Astrocyte (in vitro differentiated cells and primary cell): ENCODE measurements around the gene KRTAP5-6. TPM values are rescaled to one million over a fixed set of nuclear protein-coding genes. Genes with fewer than 3 reads are reported as not detected.

Source experiments
- DNase-seq: peaks from one replicate; pipeline ENCODE4 v3.0.0-alpha.2; 2010; ENCODE audit warnings: low read depth
- FAIRE-seq: peaks from 2 replicates; lab custom pipeline; 2011; peaks lifted over from hg19 to GRCh38; lab: Jason Lieb, UNC
- H2AFZ ChIP-seq: 2 replicates; pipeline ENCODE4 v1.6.0; 2012; ENCODE audit warnings: low read depth, low read length, inconsistent platforms
- H3K27ac ChIP-seq: 2 replicates; pipeline ENCODE4 v1.5.1; 2011; ENCODE audit warnings: low read depth, low read length, inconsistent platforms
- H3K27me3 ChIP-seq: 2 replicates; pipeline ENCODE4 v1.6.0; 2011; ENCODE audit warnings: low read length, inconsistent platforms; ENCODE audit not compliant: insufficient read depth
- H3K36me3 ChIP-seq: 2 replicates; pipeline ENCODE4 v1.5.1; 2011; ENCODE audit warnings: low read length, inconsistent platforms; ENCODE audit not compliant: insufficient read depth
- H3K4me1 ChIP-seq: 2 replicates; pipeline ENCODE4 v1.5.1; 2011; ENCODE audit warnings: low read length, inconsistent platforms; ENCODE audit not compliant: insufficient read depth
- H3K4me2 ChIP-seq: 2 replicates; pipeline ENCODE4 v1.6.0; 2012; ENCODE audit warnings: low read length, inconsistent platforms
- H3K4me3 ChIP-seq: 2 replicates; pipeline ENCODE4 v1.5.1; 2011; ENCODE audit warnings: low read depth, mild to moderate bottlenecking, low read length, inconsistent platforms; ENCODE audit not compliant: insufficient read depth
- H3K79me2 ChIP-seq: 2 replicates; pipeline ENCODE4 v1.6.0; 2012; ENCODE audit warnings: mild to moderate bottlenecking, low read length, inconsistent platforms; ENCODE audit not compliant: insufficient read depth
- H3K9ac ChIP-seq: 2 replicates; pipeline ENCODE4 v1.6.0; 2012; ENCODE audit warnings: mild to moderate bottlenecking, low read length, inconsistent platforms
- H3K9me3 ChIP-seq: 2 replicates; pipeline ENCODE4 v1.5.1; 2012; ENCODE audit warnings: low read depth, mild to moderate bottlenecking, low read length, inconsistent platforms; ENCODE audit not compliant: insufficient read depth
- H4K20me1 ChIP-seq: 2 replicates; pipeline ENCODE4 v1.6.0; 2012; ENCODE audit warnings: low read length, inconsistent platforms; ENCODE audit not compliant: insufficient read depth
- H3K27ac Mint-ChIP-seq: one replicate; pipeline ENCODE4 v1.8.0; 2021; ENCODE audit warnings: mild to moderate bottlenecking, mixed read lengths; ENCODE audit not compliant: unreplicated experiment
- H3K27me3 Mint-ChIP-seq: one replicate; pipeline ENCODE4 v1.8.0; 2021; ENCODE audit warnings: low read depth, mixed read lengths; ENCODE audit not compliant: unreplicated experiment
- H3K36me3 Mint-ChIP-seq: one replicate; pipeline ENCODE4 v1.8.0; 2021; ENCODE audit warnings: low read depth, mixed read lengths; ENCODE audit not compliant: unreplicated experiment
- H3K4me1 Mint-ChIP-seq: one replicate; pipeline ENCODE4 v1.8.0; 2021; ENCODE audit warnings: low read depth, mixed read lengths; ENCODE audit not compliant: unreplicated experiment
- H3K4me3 Mint-ChIP-seq: one replicate; pipeline ENCODE4 v1.8.0; 2021; ENCODE audit warnings: mild to moderate bottlenecking, moderate library complexity, mixed read lengths; ENCODE audit not compliant: unreplicated experiment
- H3K9me3 Mint-ChIP-seq: one replicate; pipeline ENCODE4 v1.8.0; 2021; ENCODE audit warnings: mild to moderate bottlenecking, mixed read lengths; ENCODE audit not compliant: unreplicated experiment
- CTCF ChIP-seq: IDR thresholded peaks from 2 replicates; pipeline ENCODE4 v1.5.1; 2011; ENCODE audit warnings: low read depth, mild to moderate bottlenecking, inconsistent platforms, low read length, moderate library complexity; ENCODE audit not compliant: insufficient read depth
- EZH2 ChIP-seq: IDR thresholded peaks from 2 replicates; pipeline ENCODE4 v1.6.1; 2012; ENCODE audit warnings: mild to moderate bottlenecking, low read length, inconsistent platforms; ENCODE audit not compliant: insufficient read depth
- total RNA-seq: library from RNA; stranded (reverse); gene quantifications from 2 replicates; pipeline ENCODE4 v1.2.1, GENCODE V29; 2021

KRTAP5-6 gene
- total RNA-seq, 1 donor from 2014 or later: not detected

- H3K9me3 ChIP-seq: peaks cover 8% of the 10 kb centered on the region
- H3K79me2 ChIP-seq: no peaks in the 10 kb centered on the region
- no peak overlapping the region for H3K4me3 ChIP-seq
- Mint-ChIP-seq H3K9me3 (peaks cover 6% of the 10 kb centered on the region), H3K4me1 (no peaks in the 10 kb centered on the region), H3K4me3 (no peak overlapping the region), H3K27ac (no peak overlapping the region), H3K36me3 (peaks cover 2% of the 10 kb centered on the region), H3K27me3 (peaks cover 13% of the 10 kb centered on the region)
- DNase-seq (no peak), FAIRE-seq (no peak)
- peaks cover 6% of the 10 kb centered on the region for H3K4me1 ChIP-seq
- no peaks in the 10 kb centered on the region for H3K27me3 ChIP-seq
- H3K9ac ChIP-seq: no peak overlapping the region
- H3K4me2 ChIP-seq: no peak overlapping the region
- peaks cover 23% of the 10 kb centered on the region for H4K20me1 ChIP-seq
- H3K27ac ChIP-seq: no peak overlapping the region
- H2AFZ ChIP-seq: no peak overlapping the region
- no peaks in the 10 kb centered on the region for H3K36me3 ChIP-seq
- TF ChIP-seq CTCF (no peak), EZH2 (no peak)
Measured at GRCh38 chr11:1744137-1744886, 47.3 kb downstream of the KRTAP5-6 start.

- no peak overlapping the region for H3K27ac ChIP-seq
- DNase-seq (no peak), FAIRE-seq (no peak)
- no peak for TF ChIP-seq EZH2
- no peak overlapping the region for H3K4me3 ChIP-seq
- peaks cover 14% of the 10 kb centered on the region for H3K4me1 ChIP-seq
- Mint-ChIP-seq H3K36me3 (peaks cover 4% of the 10 kb centered on the region), H3K9me3 (peaks cover 3% of the 10 kb centered on the region), H3K27me3 (peaks cover 9% of the 10 kb centered on the region), H3K4me1 (peaks cover 7% of the 10 kb centered on the region), H3K4me3 (no peak overlapping the region), H3K27ac (no peak overlapping the region)
- no peaks in the 10 kb centered on the region for H3K27me3 ChIP-seq
- H3K36me3 ChIP-seq: no peaks in the 10 kb centered on the region
- H2AFZ ChIP-seq: no peak overlapping the region
- H3K79me2 ChIP-seq: no peaks in the 10 kb centered on the region
- no peak overlapping the region for H3K9ac ChIP-seq
- H3K4me2 ChIP-seq: no peak overlapping the region
- H3K9me3 ChIP-seq: peaks cover 8% of the 10 kb centered on the region
- peaks cover 23% of the 10 kb centered on the region for H4K20me1 ChIP-seq
Measured at GRCh38 chr11:1744891-1745700, 48.1 kb downstream of the KRTAP5-6 start.

GRCh38 chr11:1745701-1746320, 48.8 kb downstream of the KRTAP5-6 start:
- Mint-ChIP-seq H3K27ac (no peak overlapping the region), H3K9me3 (no peaks in the 10 kb centered on the region), H3K4me3 (no peak overlapping the region), H3K4me1 (peaks cover 12% of the 10 kb centered on the region), H3K36me3 (peaks cover 6% of the 10 kb centered on the region), H3K27me3 (peaks cover 9% of the 10 kb centered on the region)
- Histone ChIP-seq H3K27me3 (no peaks in the 10 kb centered on the region), H3K27ac (no peak overlapping the region), H4K20me1 (peaks cover 23% of the 10 kb centered on the region), H3K79me2 (no peaks in the 10 kb centered on the region), H3K4me1 (peaks cover 21% of the 10 kb centered on the region), H3K4me2 (no peak overlapping the region), H3K9me3 (peaks cover 8% of the 10 kb centered on the region), H3K36me3 (no peaks in the 10 kb centered on the region), H3K4me3 (no peak overlapping the region), H3K9ac (no peak overlapping the region), H2AFZ (no peak overlapping the region)
- no peak for DNase-seq
- FAIRE-seq: no peak
- TF ChIP-seq CTCF (no peak), EZH2 (no peak)
